NCI-H1092 (cell line): ENCODE data around the gene CXXC5.
"Not testable (repeated sequence)": the region's sequence is repeated elsewhere in the genome, so short reads cannot be mapped to it uniquely, and the experiment has no call there.

Experiments
- DNase-seq: peaks from one replicate; lab custom pipeline; 2025; lab: John Stamatoyannopoulos, UW

CXXC5 gene

GRCh38 chr5:139648205-139649081, at the start of gene CXXC5:
TSS of gene CXXC5 (plus strand) at chr5:139648349. CDS start at chr5:139680524, 32,175 bp downstream.
- DNase-seq: peak; percentile 57

DNA sequence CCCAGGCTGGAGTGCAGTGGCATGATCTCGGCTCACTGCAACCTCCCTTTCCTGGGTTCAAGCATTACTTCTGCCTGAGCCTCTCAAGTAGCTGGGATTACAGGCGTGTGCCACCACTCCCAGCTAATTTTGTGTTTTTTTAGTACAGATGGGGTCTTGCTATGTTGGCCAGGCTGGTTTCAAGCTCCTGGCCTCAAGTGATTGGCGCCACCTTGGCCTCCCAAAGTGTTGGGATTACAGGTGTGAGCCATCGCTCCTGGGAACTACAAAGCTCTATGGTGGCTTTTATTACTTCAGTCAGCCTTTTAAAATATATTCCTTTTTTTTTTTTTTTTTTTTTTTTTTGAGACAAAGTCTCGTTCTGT, 49.6 kb upstream of the CXXC5 start:
- not testable (repeated sequence) for DNase-seq

DNA sequence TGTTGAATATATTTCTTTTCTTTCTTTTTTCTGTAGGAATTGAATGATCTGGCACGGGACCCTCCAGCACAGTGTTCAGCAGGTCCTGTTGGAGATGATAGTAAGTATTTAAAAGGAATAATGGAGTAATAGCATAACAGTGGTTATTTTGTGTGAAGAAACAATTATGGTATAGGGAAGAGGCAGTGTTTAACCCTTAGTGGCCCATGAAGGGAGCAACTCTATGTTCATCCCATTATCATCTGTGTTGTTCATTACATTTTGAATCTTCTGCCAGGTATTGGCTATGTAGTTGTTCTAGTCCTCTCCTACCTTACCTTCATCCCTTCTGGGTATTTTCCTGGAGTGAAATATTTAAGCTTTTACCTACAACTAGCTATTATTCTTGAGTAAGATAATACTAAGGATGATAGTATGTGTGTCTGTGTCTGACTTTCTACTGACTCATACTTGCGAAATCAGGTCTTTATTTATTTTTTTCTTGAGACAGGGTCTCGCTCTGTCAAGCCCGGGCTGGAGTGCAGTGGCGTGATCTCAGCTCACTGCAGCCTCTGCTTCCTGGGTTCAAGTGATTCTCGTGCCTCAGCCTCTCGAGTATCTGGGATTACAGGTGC, 47.7 kb upstream of the CXXC5 start:
- no peak for DNase-seq

DNA sequence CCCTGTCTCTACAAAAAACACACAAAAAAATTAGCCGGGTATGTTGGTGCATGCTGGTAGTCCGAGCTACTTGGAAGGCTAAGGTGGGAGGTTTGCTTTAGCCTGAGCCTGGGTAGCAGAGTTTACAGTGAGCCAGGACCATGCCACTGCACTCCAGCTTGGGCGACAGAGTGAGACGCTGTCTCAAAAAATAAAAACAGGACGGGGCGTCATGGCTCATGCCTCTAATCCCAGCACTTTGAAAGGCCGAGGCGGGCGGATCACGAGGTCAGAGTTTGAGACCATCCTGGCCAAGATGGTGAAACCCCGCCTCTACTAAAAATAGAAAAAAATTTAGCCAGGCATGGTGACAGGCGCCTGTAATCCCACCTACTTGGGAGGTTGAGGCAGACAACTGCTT, 46.7 kb upstream of the CXXC5 start:
- DNase-seq: no peak

DNA sequence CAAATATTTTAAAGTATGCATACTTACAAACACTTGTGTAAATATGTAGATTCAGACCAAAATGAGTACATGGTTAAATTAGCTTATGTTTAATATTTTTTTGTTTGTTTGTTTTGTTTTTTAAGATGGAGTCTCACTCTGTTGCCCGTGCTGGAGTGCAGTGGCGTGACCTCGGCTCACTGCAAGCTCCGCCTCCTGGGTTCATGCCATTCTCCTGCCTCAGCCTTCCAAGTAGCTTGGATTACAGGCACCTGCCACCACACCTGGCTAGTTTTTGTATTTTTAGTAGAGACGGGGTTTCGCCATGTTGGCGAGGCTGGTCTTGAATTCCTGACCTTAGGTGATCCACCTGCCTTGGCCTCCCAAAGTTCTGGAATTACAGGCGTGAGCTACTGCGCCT, 46.2 kb upstream of the CXXC5 start:
- not testable (repeated sequence) for DNase-seq

DNA sequence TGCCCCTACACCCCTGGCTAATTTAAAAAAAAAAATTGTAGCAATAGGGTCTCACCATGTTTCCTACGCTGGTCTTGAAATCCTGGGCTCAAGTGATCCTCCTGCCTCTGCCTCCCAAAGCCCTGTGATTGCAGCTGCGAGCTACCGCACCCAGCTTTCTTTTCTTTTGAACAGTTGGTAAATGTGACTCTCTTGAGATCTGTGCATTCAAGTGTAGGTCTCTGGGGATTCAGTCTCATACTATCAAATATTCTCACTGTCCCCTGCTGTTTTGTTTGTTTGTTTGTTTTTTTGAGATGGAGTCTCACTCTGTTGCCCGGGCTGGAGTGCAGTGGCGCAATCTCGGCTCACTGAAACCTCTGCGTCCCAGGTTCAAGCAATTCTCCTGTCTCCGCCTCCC, 42.3 kb upstream of the CXXC5 start:
- DNase-seq: no peak

DNA sequence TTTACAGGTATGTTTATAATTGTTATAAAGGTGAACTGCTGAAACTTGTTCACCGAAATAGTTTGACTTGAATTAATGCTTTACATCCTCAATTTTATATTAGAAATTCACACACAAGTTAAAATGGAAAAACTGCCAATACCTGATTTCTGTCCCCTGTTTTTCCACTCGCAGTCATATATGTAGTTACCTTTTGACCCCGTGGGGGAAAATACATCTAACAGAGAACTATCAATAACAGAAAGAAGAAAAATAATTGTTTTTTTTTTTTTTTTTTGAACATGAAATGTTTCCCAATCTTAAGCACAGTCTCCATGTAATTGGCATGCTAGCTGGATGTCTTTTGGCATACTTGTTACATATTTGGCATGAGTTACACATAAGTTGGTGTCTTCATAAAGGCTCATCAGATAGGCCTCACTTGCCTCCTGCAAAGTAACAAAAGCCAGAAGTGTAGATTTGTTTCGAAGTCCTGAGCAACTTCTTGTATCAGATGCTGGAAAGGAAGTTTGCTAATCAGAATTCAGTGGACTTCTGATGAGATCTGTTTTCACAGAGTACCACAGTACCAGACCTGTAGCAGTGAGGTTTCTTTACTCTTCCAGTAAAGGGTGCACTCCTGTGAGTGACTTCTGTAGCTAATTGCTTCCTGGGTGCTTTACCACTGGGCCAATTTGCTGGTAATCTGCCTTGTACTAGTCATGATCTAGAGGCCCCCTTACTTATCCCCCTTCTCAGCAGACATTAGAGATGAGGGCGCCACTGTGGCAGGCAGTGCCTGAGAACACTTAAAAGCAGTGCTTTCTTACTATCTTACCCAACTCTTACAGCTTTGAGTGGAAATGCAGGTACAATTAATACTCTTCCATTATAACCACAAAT, 36.2 kb upstream of the CXXC5 start:
- no peak for DNase-seq

DNA sequence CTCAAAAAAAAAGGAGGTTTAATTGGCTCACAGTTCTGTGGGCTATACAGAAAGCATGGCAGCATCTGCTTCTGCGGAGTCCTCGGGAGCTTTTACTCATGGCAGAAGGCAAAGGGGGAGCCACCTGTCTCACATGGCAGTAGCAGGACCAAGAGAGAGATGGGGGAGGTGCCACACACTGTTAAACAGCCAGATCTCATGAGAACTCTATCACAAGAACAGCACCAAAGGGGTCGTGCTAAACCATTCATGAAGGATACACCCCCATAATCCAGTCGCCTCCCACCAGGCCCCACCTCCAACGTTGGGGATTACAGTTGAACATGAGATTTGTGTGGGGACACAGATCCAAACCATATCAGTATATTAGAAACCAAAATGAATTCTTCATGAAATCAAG, 28.3 kb upstream of the CXXC5 start:
- DNase-seq: no peak

GRCh38 chr5:139625398-139625797, 22.8 kb upstream of the CXXC5 start:
- not testable (repeated sequence) for DNase-seq

- no peak for DNase-seq
Measured at GRCh38 chr5:139630855-139631254, 17.3 kb upstream of the CXXC5 start.

GRCh38 chr5:139631520-139632165, 16.5 kb upstream of the CXXC5 start:
- no peak for DNase-seq

GRCh38 chr5:139633295-139634027, 14.7 kb upstream of the CXXC5 start:
- peak; percentile 61 for DNase-seq

DNA sequence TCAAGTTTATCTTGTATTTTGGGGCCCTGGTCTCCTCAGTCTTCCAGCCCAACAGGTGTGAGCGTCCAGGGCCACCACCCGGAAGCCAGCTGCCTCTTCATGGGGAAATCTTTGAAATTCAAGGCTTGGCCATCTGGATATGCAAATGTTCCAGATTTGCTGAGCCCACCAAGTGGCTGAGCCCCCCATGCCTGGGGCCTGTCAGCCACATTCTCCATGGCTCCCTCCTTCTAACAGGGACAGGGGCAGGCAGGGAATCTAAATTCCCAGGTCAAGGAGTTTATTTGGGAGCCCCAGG, 14.2 kb upstream of the CXXC5 start:
- no peak for DNase-seq

DNA sequence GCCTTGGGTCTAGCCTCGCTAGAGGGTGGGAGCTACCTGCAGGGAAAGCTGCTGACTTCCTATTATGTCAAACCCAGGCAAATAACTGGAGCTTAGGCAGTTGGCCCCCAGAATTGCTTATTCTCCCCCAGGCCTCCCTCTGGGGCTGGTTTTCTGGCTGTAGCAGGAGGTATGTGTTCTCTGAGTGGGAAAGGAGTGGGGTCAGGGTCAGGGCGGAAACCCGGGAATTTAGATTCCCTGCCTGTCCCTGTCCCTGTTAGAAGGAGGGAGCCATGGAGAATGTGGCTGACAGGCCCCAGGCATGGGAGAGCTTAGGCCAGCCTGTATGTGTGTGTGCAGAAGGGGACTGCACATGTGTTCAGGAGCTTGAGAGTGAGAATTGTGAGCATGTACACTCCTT, 13.6 kb upstream of the CXXC5 start:
- no peak for DNase-seq

GRCh38 chr5:139635191-139635590, 13.0 kb upstream of the CXXC5 start:
- DNase-seq: no peak

DNA sequence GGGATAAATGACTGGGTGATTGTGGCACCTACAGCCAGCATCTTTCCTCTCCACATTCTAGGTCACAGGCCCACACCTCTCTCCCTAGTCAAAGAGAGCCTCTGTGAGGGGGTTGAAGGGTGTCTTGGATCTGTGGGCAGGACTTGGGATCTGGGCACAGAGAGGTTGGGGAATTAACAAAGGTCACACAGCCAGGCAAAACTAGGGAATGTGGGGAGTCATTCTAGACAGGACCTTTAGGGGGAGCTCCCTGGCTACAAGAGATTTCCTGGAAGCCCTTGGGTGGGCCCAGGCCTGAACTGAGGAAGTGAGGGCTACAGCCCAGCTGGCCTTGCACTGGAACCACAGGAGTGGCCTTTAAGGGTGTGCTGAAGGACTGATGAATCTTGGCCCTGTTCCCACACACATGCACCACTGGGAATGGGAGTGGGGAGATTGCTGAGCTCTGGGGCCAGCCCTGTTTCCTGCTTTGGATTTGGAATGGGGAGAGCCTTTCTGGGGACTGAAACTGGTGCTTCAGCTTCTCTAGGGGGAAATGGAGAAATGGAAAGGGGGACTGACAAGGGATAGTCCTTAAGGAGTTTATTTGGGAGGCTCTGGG, 12.4 kb upstream of the CXXC5 start:
- peak; percentile 69 for DNase-seq

- DNase-seq: no peak
Measured at GRCh38 chr5:139636207-139636792, 11.8 kb upstream of the CXXC5 start.

GRCh38 chr5:139636975-139637408, 11.2 kb upstream of the CXXC5 start:
- no peak for DNase-seq

DNA sequence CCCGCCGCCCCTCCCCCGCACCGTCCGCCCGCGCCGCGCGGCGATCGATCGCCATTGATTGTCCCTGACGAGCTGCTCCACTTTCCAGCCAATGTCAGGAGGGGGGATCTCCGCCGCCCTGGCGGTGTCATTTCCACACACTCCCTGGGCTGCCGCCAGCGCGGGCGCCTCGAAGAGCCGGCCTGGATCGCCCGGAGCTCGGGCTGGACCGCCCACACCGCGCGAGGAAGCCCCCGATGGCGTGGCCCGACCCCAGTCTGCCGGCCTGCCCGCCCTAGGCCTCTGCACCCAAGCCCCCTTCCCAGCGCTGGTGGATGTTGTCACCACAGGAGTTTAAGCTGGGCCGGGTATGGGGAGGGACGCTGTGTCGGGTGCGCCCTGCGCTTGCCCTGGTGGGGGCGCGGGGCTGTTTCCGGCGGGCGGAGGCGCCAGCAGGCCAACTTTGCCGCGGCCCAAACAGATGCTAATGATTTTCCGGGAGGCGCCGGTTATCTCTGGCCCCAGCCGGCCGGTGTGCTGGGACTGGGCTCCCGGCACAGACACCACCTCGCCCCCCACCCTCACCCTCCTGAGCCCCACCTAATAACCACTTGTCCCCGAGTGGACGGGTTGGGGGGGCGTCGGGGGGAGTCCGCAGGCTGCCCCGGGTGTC, 10.6 kb upstream of the CXXC5 start:
- DNase-seq: peak; percentile 66

GRCh38 chr5:139638090-139638735, 9.9 kb upstream of the CXXC5 start:
- peak; percentile 13 for DNase-seq
